Measurements from ENCODE around the gene ADAM8. TPM values are rescaled to one million over a fixed set of nuclear protein-coding genes. Genes with fewer than 3 reads are reported as not detected.

ADAM8 gene
- total RNA-seq, 3 donors from 2014 or later (not counting 1 experiment from before 2014, with no cell fraction given) = 357 to 682 (median 425) TPM

DNA sequence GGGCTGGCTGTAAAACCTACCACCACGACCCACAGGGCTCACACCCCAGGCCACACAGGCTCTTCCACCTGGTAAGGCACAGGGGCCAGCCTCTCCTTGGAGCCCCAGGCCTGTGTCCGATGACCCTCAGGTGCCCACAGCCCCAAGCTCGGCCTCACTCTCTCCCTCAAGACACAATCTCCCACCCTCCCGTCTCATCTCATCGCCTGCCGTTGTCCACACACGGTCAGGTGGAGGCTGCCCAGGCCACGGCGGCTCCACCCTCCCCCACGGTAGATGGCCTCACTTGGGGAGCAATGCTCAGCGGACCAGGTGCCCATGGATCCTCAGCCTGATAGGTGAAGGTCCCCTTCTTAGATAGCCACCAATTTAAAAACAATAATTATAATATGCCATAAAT lies 55.3 kb downstream of the ADAM8 start:
- no peak for ATAC-seq
- no peaks in the 10 kb centered on the region for H3K9me3 Mint-ChIP-seq
- peaks cover 15 to 17% of the 10 kb centered on the region in 2 donors for H3K27me3 Mint-ChIP-seq (ENCODE audit: low read depth in 2 of 2)
- H3K27ac ChIP-seq (ENCODE audit: low read length) = no peak overlapping the region
- no peaks in the 10 kb centered on the region for H3K36me3 Mint-ChIP-seq
- no peaks in the 10 kb centered on the region for H3K4me1 ChIP-seq (ENCODE audit: control insufficient read depth, insufficient read depth, low read length)
- H3K4me3 ChIP-seq (ENCODE audit: low read length) = no peak overlapping the region
- intact Hi-C loops (cut with micrococcal nuclease) = no loop called here
- TF ChIP-seq, protein P1, sequence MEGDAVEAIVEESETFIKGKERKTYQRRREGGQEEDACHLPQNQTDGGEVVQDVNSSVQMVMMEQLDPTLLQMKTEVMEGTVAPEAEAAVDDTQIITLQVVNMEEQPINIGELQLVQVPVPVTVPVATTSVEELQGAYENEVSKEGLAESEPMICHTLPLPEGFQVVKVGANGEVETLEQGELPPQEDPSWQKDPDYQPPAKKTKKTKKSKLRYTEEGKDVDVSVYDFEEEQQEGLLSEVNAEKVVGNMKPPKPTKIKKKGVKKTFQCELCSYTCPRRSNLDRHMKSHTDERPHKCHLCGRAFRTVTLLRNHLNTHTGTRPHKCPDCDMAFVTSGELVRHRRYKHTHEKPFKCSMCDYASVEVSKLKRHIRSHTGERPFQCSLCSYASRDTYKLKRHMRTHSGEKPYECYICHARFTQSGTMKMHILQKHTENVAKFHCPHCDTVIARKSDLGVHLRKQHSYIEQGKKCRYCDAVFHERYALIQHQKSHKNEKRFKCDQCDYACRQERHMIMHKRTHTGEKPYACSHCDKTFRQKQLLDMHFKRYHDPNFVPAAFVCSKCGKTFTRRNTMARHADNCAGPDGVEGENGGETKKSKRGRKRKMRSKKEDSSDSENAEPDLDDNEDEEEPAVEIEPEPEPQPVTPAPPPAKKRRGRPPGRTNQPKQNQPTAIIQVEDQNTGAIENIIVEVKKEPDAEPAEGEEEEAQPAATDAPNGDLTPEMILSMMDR (IDR thresholded peaks at IDR 0.05) = no peak
- no peak overlapping the region for H3K27ac Mint-ChIP-seq
- no peaks in the 10 kb centered on the region for H3K9me3 ChIP-seq (ENCODE audit: control insufficient read depth, insufficient read depth, low read length)
- no peaks in the 10 kb centered on the region for H3K36me3 ChIP-seq (ENCODE audit: control insufficient read depth, insufficient read depth, low read length)
- no peak for DNase-seq
- WGBS (ENCODE audit: insufficient coverage) = 91% methylated on average over 11 of the region's 11 CpGs
- peaks cover 5% of the 10 kb centered on the region for H3K27me3 ChIP-seq (ENCODE audit: control insufficient read depth, insufficient read depth, low read length)
- no peak overlapping the region for H3K4me3 Mint-ChIP-seq
- H3K4me1 Mint-ChIP-seq = peaks cover 0 to 4% of the 10 kb centered on the region in 2 donors

DNA sequence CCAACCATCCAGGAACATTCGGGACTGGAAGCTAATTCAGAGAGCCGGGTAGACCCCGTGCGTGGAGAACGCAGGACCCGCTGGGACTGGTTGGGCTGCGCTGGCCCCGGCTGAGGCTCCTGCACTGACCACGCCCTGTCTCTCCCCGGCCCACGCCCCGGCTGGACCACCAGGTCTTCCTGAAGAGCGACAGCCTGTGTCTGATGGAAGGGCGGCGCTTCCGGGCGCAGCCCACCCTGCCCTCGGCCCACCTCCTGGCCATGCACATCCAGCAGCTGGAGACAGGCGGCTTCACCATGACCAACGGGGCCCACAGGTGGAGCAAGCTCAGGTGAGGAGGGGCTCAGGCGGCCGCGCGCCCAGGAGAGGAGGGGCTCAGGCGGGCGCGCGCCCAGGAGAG lies 56.9 kb downstream of the ADAM8 start:
- 23% methylated on average over 28 of the region's 28 CpGs for WGBS (ENCODE audit: insufficient coverage)
- intact Hi-C loops (cut with micrococcal nuclease) = no loop called here
- no peak overlapping the region for H3K27ac Mint-ChIP-seq

DNA sequence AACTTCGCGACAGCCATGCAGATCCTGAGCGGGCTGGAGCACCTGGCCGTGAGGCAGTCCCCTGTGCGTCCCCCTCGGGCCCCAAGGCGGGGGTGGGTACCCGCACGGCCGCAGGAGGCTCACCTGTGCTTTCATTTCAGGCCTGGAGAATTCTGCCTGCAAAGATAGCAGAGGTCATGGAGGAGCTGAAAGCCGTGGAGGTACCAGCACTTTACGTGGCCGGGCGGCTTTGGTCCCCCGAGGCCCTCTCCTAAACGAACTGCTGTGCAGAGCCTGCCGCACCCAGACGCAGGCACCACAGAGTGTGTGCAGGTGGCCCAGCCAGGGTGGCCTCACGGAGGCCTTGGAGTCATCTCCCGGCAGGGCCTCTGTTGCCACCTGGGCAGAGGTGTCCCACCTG lies 57.8 kb downstream of the ADAM8 start:
- Mint-ChIP-seq H3K9me3 (no peaks in the 10 kb centered on the region), H3K36me3 (no peaks in the 10 kb centered on the region)
- WGBS (ENCODE audit: insufficient coverage) = 86% methylated on average over 20 of the region's 20 CpGs

More for the DNA sequence above, 56.9 kb downstream of the ADAM8 start:
- H3K36me3 Mint-ChIP-seq = no peaks in the 10 kb centered on the region
- peaks cover 2% of the 10 kb centered on the region for H3K27me3 ChIP-seq (ENCODE audit: control insufficient read depth, insufficient read depth, low read length)
- no peak overlapping the region for H3K27ac ChIP-seq (ENCODE audit: low read length)
- H3K4me3 Mint-ChIP-seq = no peak overlapping the region
- ATAC-seq (no peak), DNase-seq (no peak)
- TF ChIP-seq, protein P1 (IDR thresholded peaks at IDR 0.05) = no peak
- H3K4me3 ChIP-seq (ENCODE audit: low read length) = no peak overlapping the region
- peaks cover 0 to 4% of the 10 kb centered on the region in 2 donors for H3K4me1 Mint-ChIP-seq
- H3K9me3 ChIP-seq (ENCODE audit: control insufficient read depth, insufficient read depth, low read length) = no peaks in the 10 kb centered on the region
- H3K36me3 ChIP-seq (ENCODE audit: control insufficient read depth, insufficient read depth, low read length) = no peaks in the 10 kb centered on the region
- no peaks in the 10 kb centered on the region for H3K9me3 Mint-ChIP-seq
- H3K4me1 ChIP-seq (ENCODE audit: control insufficient read depth, insufficient read depth, low read length) = no peaks in the 10 kb centered on the region
- peaks cover 9 to 13% of the 10 kb centered on the region in 2 donors for H3K27me3 Mint-ChIP-seq (ENCODE audit: low read depth in 2 of 2)

More for the DNA sequence above, 57.8 kb downstream of the ADAM8 start:
- intact Hi-C loops (cut with micrococcal nuclease) = no loop called here
- Mint-ChIP-seq H3K27me3 (ENCODE audit: low read depth in 2 of 2) (peaks cover 9 to 10% of the 10 kb centered on the region in 2 donors), H3K4me3 (no peak overlapping the region), H3K27ac (no peak overlapping the region), H3K4me1 (peaks cover 0 to 4% of the 10 kb centered on the region in 2 donors)
- Histone ChIP-seq H3K4me1 (ENCODE audit: control insufficient read depth, insufficient read depth, low read length) (no peaks in the 10 kb centered on the region), H3K9me3 (ENCODE audit: control insufficient read depth, insufficient read depth, low read length) (no peaks in the 10 kb centered on the region), H3K27me3 (ENCODE audit: control insufficient read depth, insufficient read depth, low read length) (peaks cover 2% of the 10 kb centered on the region), H3K4me3 (ENCODE audit: low read length) (no peak overlapping the region), H3K36me3 (ENCODE audit: control insufficient read depth, insufficient read depth, low read length) (no peaks in the 10 kb centered on the region), H3K27ac (ENCODE audit: low read length) (no peak overlapping the region)
- ATAC-seq (no peak), DNase-seq (no peak)
- TF ChIP-seq, protein P1 (IDR thresholded peaks at IDR 0.05) = no peak

Data from natural killer cell (primary cell).